Lower lobe of right lung (tissue), 2 donors: Measurements from ENCODE around the gene ACTL6A. TPM values are rescaled to one million over a fixed set of nuclear protein-coding genes. Genes with fewer than 3 reads are reported as not detected.

ENCODE experiments used
- ATAC-seq, 2 donors: fragments of 200-7000 bp; cut with Tn5 transposase; one replicate each; pipeline ENCODE4 v1.9.1; 2020 to 2022; ENCODE audit warnings: mild to moderate bottlenecking in 2 of 2, moderate library complexity in 2 of 2
- DNase-seq: peaks from one replicate; pipeline ENCODE4 v3.0.0-alpha.2; 2020
- H3K27ac ChIP-seq: fragments of 200-600 bp; one replicate; pipeline ENCODE4 v1.8.0; 2022
- H3K27me3 ChIP-seq: fragments of 200-600 bp; one replicate; pipeline ENCODE4 v1.8.0; 2022; ENCODE audit warnings: low read depth
- H3K36me3 ChIP-seq: fragments of 200-600 bp; one replicate; pipeline ENCODE4 v1.8.0; 2022; ENCODE audit warnings: mild to moderate bottlenecking
- H3K4me1 ChIP-seq: fragments of 200-600 bp; one replicate; pipeline ENCODE4 v1.8.0; 2022
- H3K4me3 ChIP-seq: fragments of 200-600 bp; one replicate; pipeline ENCODE4 v1.8.0; 2022; ENCODE audit warnings: mild to moderate bottlenecking
- H3K9me3 ChIP-seq: fragments of 200-600 bp; one replicate; pipeline ENCODE4 v1.8.0; 2022
- CTCF ChIP-seq: fragments of 200-600 bp; IDR thresholded peaks from one replicate; pipeline ENCODE4 v1.8.0; 2022; ENCODE audit warnings: antibody characterized with exemption, mild to moderate bottlenecking
- intact Hi-C: fragments of 100-400 bp; cut with DNase I; formaldehyde crosslinking; loops from one replicate; pipeline ENCODE4 v1.11.0; 2022
- total RNA-seq: library from RNA; stranded (reverse); fragmentation: NEBNext Ultra II Directional; extraction: Animal tissue kit (Norgen Biotek cat#: 25700); gene quantifications from one replicate; pipeline ENCODE4 v1.2.1, GENCODE V29; 2021
- donor health status: DM: no; HTN: yes; CAD: no; lungs with severe emphysema.

The ACTL6A gene
- total RNA-seq, 1 donor from 2014 or later, result 36.5 TPM

GRCh38 chr3:179622023-179622422 is 59.3 kb downstream of the ACTL6A start:
- ATAC-seq, result no peak
- Histone ChIP-seq H3K27me3 (no peaks in the 10 kb centered on the region), H3K4me3 (no peak overlapping the region), H3K9me3 (no peaks in the 10 kb centered on the region), H3K36me3 (peaks cover 73% of the 10 kb centered on the region), H3K4me1 (no peaks in the 10 kb centered on the region), H3K27ac (no peak overlapping the region)
- DNase-seq, result no peak
- intact Hi-C loops, result no loop called here
- no peak for TF ChIP-seq CTCF

GRCh38 chr3:179624451-179624850 is 61.7 kb downstream of the ACTL6A start:
- peaks cover 52% of the 10 kb centered on the region for H3K36me3 ChIP-seq
- no peaks in the 10 kb centered on the region for H3K4me1 ChIP-seq
- no peak for ATAC-seq
- no peak overlapping the region for H3K4me3 ChIP-seq
- no peak overlapping the region for H3K27ac ChIP-seq
- no peak for DNase-seq
- H3K9me3 ChIP-seq, result no peaks in the 10 kb centered on the region
- no peak for TF ChIP-seq CTCF
- H3K27me3 ChIP-seq, result no peaks in the 10 kb centered on the region
- intact Hi-C loops, result no loop called here

GRCh38 chr3:179630753-179631451 is 68.2 kb downstream of the ACTL6A start:
- ATAC-seq, result no peak
- H3K4me3 ChIP-seq, result no peak overlapping the region
- no peaks in the 10 kb centered on the region for H3K9me3 ChIP-seq
- H3K27ac ChIP-seq, result no peak overlapping the region
- H3K4me1 ChIP-seq, result no peaks in the 10 kb centered on the region
- intact Hi-C loops, result no loop called here
- no peak for TF ChIP-seq CTCF
- no peaks in the 10 kb centered on the region for H3K27me3 ChIP-seq
- DNase-seq, result no peak
- H3K36me3 ChIP-seq, result peaks cover under 1% of the 10 kb centered on the region

Other genes with a start within 250 kb of the ACTL6A start
- gene ZNF639, start 239.9 kb upstream of the ACTL6A start, total RNA-seq, result 26.2 TPM
- 45.9 TPM for gene MFN1, start 215.2 kb upstream of the ACTL6A start, total RNA-seq
- gene GNB4, start 111.5 kb upstream of the ACTL6A start, total RNA-seq, result 60.5 TPM
- 21.0 TPM for gene MRPL47, start 41.7 kb downstream of the ACTL6A start, total RNA-seq
- gene NDUFB5, start 41.9 kb downstream of the ACTL6A start, total RNA-seq, result 93.9 TPM
- 13.9 TPM for gene USP13, start 90.1 kb downstream of the ACTL6A start, total RNA-seq